Neural cell (in vitro differentiated cells): ENCODE results near the gene HDAC1.

Source experiments
- CTCF ChIP-seq: fragments of 450-650 bp; IDR thresholded peaks from 2 replicates; pipeline ENCODE4 v1.5.1; 2014; ENCODE audit warnings: antibody characterized with exemption, mild to moderate bottlenecking, moderate library complexity; ENCODE audit not compliant: poor library complexity, severe bottlenecking
- EP300 ChIP-seq: fragments of 450-650 bp; conservative IDR thresholded peaks from 2 replicates; pipeline ENCODE4 v1.6.1; 2014; ENCODE audit warnings: antibody characterized with exemption, mild to moderate bottlenecking, moderate library complexity; ENCODE audit not compliant: poor library complexity, severe bottlenecking
- MXI1 ChIP-seq: fragments of 450-650 bp; conservative IDR thresholded peaks from 2 replicates; pipeline ENCODE4 v1.6.1; 2014; ENCODE audit warnings: antibody characterized with exemption, mild to moderate bottlenecking; ENCODE audit not compliant: poor library complexity, severe bottlenecking
- RAD21 ChIP-seq: fragments of 450-650 bp; conservative IDR thresholded peaks from 2 replicates; pipeline ENCODE4 v1.6.1; 2014; ENCODE audit warnings: antibody characterized with exemption, mild to moderate bottlenecking, moderate library complexity
- SMC3 ChIP-seq: fragments of 450-650 bp; conservative IDR thresholded peaks from 2 replicates; pipeline ENCODE4 v1.6.1; 2014; ENCODE audit warnings: antibody characterized with exemption, mild to moderate bottlenecking, moderate library complexity; ENCODE audit not compliant: poor library complexity

- TF ChIP-seq CTCF (no peak), SMC3 (no peak), MXI1 (no peak), RAD21 (no peak), EP300 (no peak)
Observed at GRCh38 chr1:32273391-32274208, 18.3 kb upstream of the HDAC1 start.
